Esophagus (tissue), 2 donors: ENCODE results near the gene TAB2. TPM values are rescaled to one million over a fixed set of nuclear protein-coding genes. Genes with fewer than 3 reads are reported as not detected.
A peak's percentile ranks its signal among the peaks of the same experiment; 100 is the strongest.

Source experiments
- H3K27ac ChIP-seq, 2 donors: one replicate each; pipeline ENCODE4 v1.5.1; 2013; ENCODE audit warnings: low read depth in 2 of 2, mild to moderate bottlenecking in 2 of 2, inconsistent platforms in 1 of 2, low read length in 1 of 2, moderate library complexity in 1 of 2
- H3K27me3 ChIP-seq, 2 donors: one replicate each; pipeline ENCODE4 v1.6.1; 2013; ENCODE audit warnings: low read length in 2 of 2, control low read depth in 1 of 2, mild to moderate bottlenecking in 1 of 2; ENCODE audit not compliant: insufficient read depth in 2 of 2, control insufficient read depth in 1 of 2
- H3K36me3 ChIP-seq, 2 donors: one replicate each; pipeline ENCODE4 v1.6.1; 2013; ENCODE audit warnings: low read length in 1 of 2; ENCODE audit not compliant: control insufficient read depth in 2 of 2, insufficient read depth in 2 of 2
- H3K4me1 ChIP-seq, 2 donors: one replicate each; pipeline ENCODE4 v1.6.1; 2013; ENCODE audit warnings: low read length in 1 of 2; ENCODE audit not compliant: control insufficient read depth in 2 of 2, insufficient read depth in 2 of 2
- H3K4me3 ChIP-seq, 2 donors: one replicate each; pipeline ENCODE4 v1.5.1; 2013; ENCODE audit warnings: low read length in 2 of 2, mild to moderate bottlenecking in 2 of 2, low read depth in 1 of 2, moderate library complexity in 1 of 2
- H3K9me3 ChIP-seq, 2 donors: one replicate each; pipeline ENCODE4 v1.6.1; 2013; ENCODE audit warnings: mild to moderate bottlenecking in 2 of 2, low read depth in 1 of 2, low read length in 1 of 2, moderate library complexity in 1 of 2; ENCODE audit not compliant: control insufficient read depth in 2 of 2, insufficient read depth in 1 of 2
- WGBS, 2 donors: extraction: QIAGEN DNeasy Blood & Tissue Kit; methylation state at CpG; one replicate each; pipeline ENCODE4 v1.1.7; 2013; 5-methylcytosine and 5-hydroxymethylcytosine counted together
- polyA plus RNA-seq, 2 donors: library from polyadenylated mRNA; stranded (reverse); fragments of 200-250 nt; gene quantifications; one replicate each; pipeline ENCODE4 v1.2.3, GENCODE V29; 2013
- donor health status: healthy with polysubstance abuse.
- donor health status: Bipolar disorder and iron deficiency.

The TAB2 gene
- polyA plus RNA-seq, 2 donors, result 18.5 to 18.6 TPM

GRCh38 chr6:149330133-149330532 lies 12.6 kb downstream of the TAB2 start:
- Histone ChIP-seq H3K27ac (no peak overlapping the region), H3K27me3 (no peaks in the 10 kb centered on the region), H3K9me3 (no peaks in the 10 kb centered on the region), H3K4me3 (no peak overlapping the region), H3K4me1 (no peaks in the 10 kb centered on the region), H3K36me3 (no peaks in the 10 kb centered on the region)
- WGBS, 2 donors, result 67 to 73% methylated on average over 2 of the region's 2 CpGs

GRCh38 chr6:149331043-149331807 lies 13.7 kb downstream of the TAB2 start:
- Histone ChIP-seq H3K36me3 (no peaks in the 10 kb centered on the region), H3K4me1 (no peaks in the 10 kb centered on the region), H3K27ac (no peak overlapping the region), H3K4me3 (no peak overlapping the region), H3K9me3 (no peaks in the 10 kb centered on the region), H3K27me3 (no peaks in the 10 kb centered on the region)
- 83 to 92% methylated on average over 2 of the region's 2 CpGs for WGBS, 2 donors

GRCh38 chr6:149331871-149332270 lies 14.4 kb downstream of the TAB2 start:
- H3K4me1 ChIP-seq, result no peaks in the 10 kb centered on the region
- WGBS, 2 donors, result 72 to 87% methylated on average over 2 of the region's 2 CpGs
- no peak overlapping the region for H3K27ac ChIP-seq
- no peaks in the 10 kb centered on the region for H3K36me3 ChIP-seq
- no peaks in the 10 kb centered on the region for H3K27me3 ChIP-seq
- H3K4me3 ChIP-seq, result no peak overlapping the region
- H3K9me3 ChIP-seq, result no peaks in the 10 kb centered on the region

- Histone ChIP-seq H3K27ac (no peak overlapping the region), H3K4me1 (no peaks in the 10 kb centered on the region), H3K4me3 (no peak overlapping the region), H3K27me3 (no peaks in the 10 kb centered on the region), H3K9me3 (no peaks in the 10 kb centered on the region), H3K36me3 (no peaks in the 10 kb centered on the region)
- 70 to 86% methylated on average over 5 of the region's 5 CpGs for WGBS, 2 donors
Observed at GRCh38 chr6:149332602-149333265, 15.2 kb downstream of the TAB2 start.

- Histone ChIP-seq H3K27ac (no peak overlapping the region), H3K4me3 (no peak overlapping the region), H3K4me1 (no peaks in the 10 kb centered on the region), H3K9me3 (no peaks in the 10 kb centered on the region), H3K27me3 (no peaks in the 10 kb centered on the region), H3K36me3 (no peaks in the 10 kb centered on the region)
- 78 to 88% methylated on average over 4 of the region's 4 CpGs for WGBS, 2 donors
Observed at GRCh38 chr6:149333266-149333620, 15.7 kb downstream of the TAB2 start.

- H3K27ac ChIP-seq, result peak overlapping the region in 1 of 2 donors; percentile 41
- WGBS, 2 donors, result 44 to 45% methylated on average over 3 of the region's 3 CpGs
- no peak overlapping the region for H3K4me3 ChIP-seq
- no peaks in the 10 kb centered on the region for H3K36me3 ChIP-seq
- no peaks in the 10 kb centered on the region for H3K27me3 ChIP-seq
- no peaks in the 10 kb centered on the region for H3K9me3 ChIP-seq
- no peaks in the 10 kb centered on the region for H3K4me1 ChIP-seq
Observed at GRCh38 chr6:149334201-149334600, 16.7 kb downstream of the TAB2 start.

GRCh38 chr6:149334682-149335160 lies 17.2 kb downstream of the TAB2 start:
- no peaks in the 10 kb centered on the region for H3K27me3 ChIP-seq
- no peaks in the 10 kb centered on the region for H3K36me3 ChIP-seq
- no peak overlapping the region for H3K27ac ChIP-seq
- 32 to 48% methylated on average over 2 of the region's 2 CpGs for WGBS, 2 donors
- no peaks in the 10 kb centered on the region for H3K9me3 ChIP-seq
- no peak overlapping the region for H3K4me3 ChIP-seq
- H3K4me1 ChIP-seq, result no peaks in the 10 kb centered on the region

- Histone ChIP-seq H3K4me3 (no peak overlapping the region), H3K27me3 (no peaks in the 10 kb centered on the region), H3K4me1 (no peaks in the 10 kb centered on the region), H3K27ac (peak overlapping the region in 1 of 2 donors; percentile 73), H3K9me3 (no peaks in the 10 kb centered on the region), H3K36me3 (no peaks in the 10 kb centered on the region)
- WGBS, 2 donors, result 49 to 50% methylated on average over 4 of the region's 4 CpGs
Observed at GRCh38 chr6:149335924-149336608, 18.6 kb downstream of the TAB2 start.

GRCh38 chr6:149336609-149336928 lies 19.1 kb downstream of the TAB2 start:
- no peaks in the 10 kb centered on the region for H3K9me3 ChIP-seq
- no peaks in the 10 kb centered on the region for H3K4me1 ChIP-seq
- no peak overlapping the region for H3K4me3 ChIP-seq
- no peaks in the 10 kb centered on the region for H3K27me3 ChIP-seq
- H3K27ac ChIP-seq, result no peak overlapping the region
- no peaks in the 10 kb centered on the region for H3K36me3 ChIP-seq
